ENCODE measurements around the gene HMGN3. TPM values are rescaled to one million over a fixed set of nuclear protein-coding genes. Genes with fewer than 3 reads are reported as not detected.

HMGN3 gene
- total and polyA plus RNA-seq, 2 of the 13 experiments (the other 11 are each of a cell fraction or from before 2014, with no cell fraction given), result 67.9 to 145 TPM

DNA sequence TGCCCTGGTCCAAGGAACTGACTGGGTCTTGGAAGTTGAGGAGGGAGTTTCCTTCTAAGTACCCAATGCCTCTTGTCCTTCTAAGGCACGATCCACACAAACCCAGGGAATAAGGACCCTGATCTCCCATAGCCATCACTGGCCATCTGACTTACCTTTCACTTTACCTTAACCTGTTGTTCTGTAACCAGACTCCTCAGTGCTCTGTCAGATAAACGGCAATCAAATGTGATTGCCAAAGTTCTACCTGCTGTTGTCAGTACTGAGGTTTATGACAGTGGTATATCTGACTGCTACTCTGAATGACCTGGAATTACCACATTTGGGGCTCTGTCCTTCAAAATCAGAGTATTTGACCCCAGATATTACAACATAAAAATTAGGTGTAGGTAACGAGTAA lies 49.8 kb downstream of the HMGN3 start (continued):
- no peak for TF ChIP-seq ZNF562 (CRISPR knock-in tag; IDR thresholded peaks at IDR 0.05; ENCODE audit: borderline replicate concordance)
- TF ChIP-seq ZNF34 (CRISPR knock-in tag; IDR thresholded peaks at IDR 0.05; ENCODE audit: borderline replicate concordance), result no peak

DNA sequence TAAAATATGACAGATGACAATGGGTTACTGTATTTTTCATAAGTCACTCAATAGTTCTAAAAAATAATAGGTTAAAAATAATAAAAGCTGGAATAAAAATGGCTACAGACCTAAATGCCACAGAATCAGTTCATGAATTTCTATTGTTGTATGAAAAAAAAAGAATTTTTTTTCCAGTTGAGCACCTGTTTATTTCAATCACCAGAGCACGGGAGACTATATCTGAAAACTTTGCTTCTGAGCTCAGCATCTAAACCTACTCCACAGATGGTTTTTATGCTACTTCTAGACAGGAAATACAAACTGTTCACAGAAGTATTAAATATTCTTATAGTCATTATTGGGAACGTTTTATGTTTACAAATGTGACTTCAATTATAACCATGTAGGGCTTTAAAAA lies 50.4 kb downstream of the HMGN3 start:
- intact Hi-C loops (cut with micrococcal nuclease; ENCODE audit: unreplicated experiment), result no loop called here
- BruUV-seq (replicated peaks), result no TSS peak

DNA sequence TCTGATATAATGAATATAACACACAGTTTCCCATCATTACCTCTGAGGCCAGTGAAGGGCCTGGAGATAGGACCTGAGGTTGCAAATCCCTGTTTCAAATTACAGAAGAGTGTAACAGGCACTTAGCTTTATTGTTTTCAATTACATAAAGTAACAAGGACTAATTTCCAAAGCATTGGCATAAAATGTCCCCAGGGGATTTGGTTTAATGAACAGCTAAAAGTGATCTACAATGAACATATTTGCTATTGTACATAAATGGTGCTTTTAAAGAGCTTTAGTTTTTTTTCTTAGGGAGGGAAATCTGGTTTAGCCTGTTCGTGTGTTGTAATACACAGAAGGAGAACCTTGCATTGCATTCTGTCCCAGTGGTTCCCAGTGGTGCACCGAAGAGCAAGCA lies 54.4 kb downstream of the HMGN3 start:
- no TSS peak for BruUV-seq (replicated peaks)
- ChIA-PET CTCF (ENCODE audit: low intra/inter-chr PET ratio, low total read pairs) (no interaction called here), POLR2A (no interaction called here)

More for the DNA sequence above, 50.4 kb downstream of the HMGN3 start:
- ChIA-PET POLR2A (no interaction called here), CTCF (ENCODE audit: low intra/inter-chr PET ratio, low total read pairs) (no interaction called here)
- ATAC-seq, result no peak
- H3K9ac ChIP-seq (ENCODE audit: insufficient read depth, low read depth, low read length), result no peak overlapping the region
- DNase-seq (ENCODE audit: low spot score), result no peak
- H3K79me2 ChIP-seq (ENCODE audit: insufficient read depth, low read length), result no peaks in the 10 kb centered on the region
- in situ Hi-C loops (cut with HindIII; ENCODE audit: extremely low pct_ligation_motif_present, low pct_unique_long_range_greater_than_20kb), result no loop called here
- no peak for FAIRE-seq
- no peaks in the 10 kb centered on the region for H4K20me1 ChIP-seq (ENCODE audit: insufficient read depth, low read length)
- peaks cover 0 to 2% of the 10 kb centered on the region in 2 experiments; a peak in 1 of 5 replicates for H3K27me3 ChIP-seq (ENCODE audit: control insufficient read depth in 1 of 2, insufficient read depth in 2 of 2, low read length in 2 of 2)
- H2AFZ ChIP-seq (ENCODE audit: low read length), result no peak overlapping the region
- peaks cover 20% of the 10 kb centered on the region for H3K4me1 ChIP-seq (ENCODE audit: insufficient read depth, low read length)
- H3K9me3 ChIP-seq (ENCODE audit: low read length), result no peaks in the 10 kb centered on the region
- no peak overlapping the region for H3K4me2 ChIP-seq (ENCODE audit: low read depth, low read length)
- no peak overlapping the region for H3K27ac ChIP-seq (ENCODE audit: extremely low read length, insufficient read depth, low read length)
- H3K4me3 ChIP-seq (replicated peaks in 1 of 3; ENCODE audit: insufficient read depth in 1 of 3, low read depth in 2 of 3, low read length in 3 of 3), result no peak overlapping the region
- no peaks in the 10 kb centered on the region for H3K36me3 ChIP-seq (replicated peaks in 1 of 2; ENCODE audit: control insufficient read depth in 1 of 2, insufficient read depth in 2 of 2, low read length in 2 of 2)
- WGBS (ENCODE audit: low lambda C conversion rate), result 19% methylated on average over 2 of the region's 2 CpGs
- TF ChIP-seq ZNF143 (CRISPR knock-in tag; IDR thresholded peaks at IDR 0.05) (no peak), ZNF263 (CRISPR knock-in tag; IDR thresholded peaks at IDR 0.05) (no peak), SP4 (CRISPR knock-in tag; IDR thresholded peaks at IDR 0.05) (no peak)

More for the DNA sequence above, 54.4 kb downstream of the HMGN3 start:
- WGBS (ENCODE audit: low lambda C conversion rate), result 43% methylated on average over 2 of the region's 2 CpGs
- FAIRE-seq, result no peak
- no peak overlapping the region for H3K4me3 ChIP-seq (replicated peaks in 1 of 3; ENCODE audit: insufficient read depth in 1 of 3, low read depth in 2 of 3, low read length in 3 of 3)
- H3K4me1 ChIP-seq (ENCODE audit: insufficient read depth, low read length), result no peaks in the 10 kb centered on the region
- no peaks in the 10 kb centered on the region for H3K9me3 ChIP-seq (ENCODE audit: low read length)
- no peak overlapping the region for H2AFZ ChIP-seq (ENCODE audit: low read length)
- in situ Hi-C loops (cut with HindIII; ENCODE audit: extremely low pct_ligation_motif_present, low pct_unique_long_range_greater_than_20kb) (no loop called here), intact Hi-C loops (cut with micrococcal nuclease; ENCODE audit: unreplicated experiment) (no loop called here)
- no peak for DNase-seq (ENCODE audit: low spot score)
- H3K36me3 ChIP-seq (replicated peaks in 1 of 2; ENCODE audit: control insufficient read depth in 1 of 2, insufficient read depth in 2 of 2, low read length in 2 of 2), result no peaks in the 10 kb centered on the region
- no peak for ATAC-seq
- TF ChIP-seq, protein P1, sequence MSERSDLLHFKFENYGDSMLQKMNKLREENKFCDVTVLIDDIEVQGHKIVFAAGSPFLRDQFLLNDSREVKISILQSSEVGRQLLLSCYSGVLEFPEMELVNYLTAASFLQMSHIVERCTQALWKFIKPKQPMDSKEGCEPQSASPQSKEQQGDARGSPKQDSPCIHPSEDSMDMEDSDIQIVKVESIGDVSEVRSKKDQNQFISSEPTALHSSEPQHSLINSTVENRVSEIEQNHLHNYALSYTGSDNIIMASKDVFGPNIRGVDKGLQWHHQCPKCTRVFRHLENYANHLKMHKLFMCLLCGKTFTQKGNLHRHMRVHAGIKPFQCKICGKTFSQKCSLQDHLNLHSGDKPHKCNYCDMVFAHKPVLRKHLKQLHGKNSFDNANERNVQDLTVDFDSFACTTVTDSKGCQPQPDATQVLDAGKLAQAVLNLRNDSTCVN (CRISPR knock-in tag; IDR thresholded peaks at IDR 0.05; ENCODE audit: borderline replicate concordance), result no peak
- TF ChIP-seq ATM (IDR thresholded peaks at IDR 0.05; ENCODE audit: borderline replicate concordance) (no peak), KLF13 (CRISPR knock-in tag; IDR thresholded peaks at IDR 0.05) (no peak), ZNF709 (CRISPR knock-in tag; IDR thresholded peaks at IDR 0.05) (no peak)
- H3K27ac ChIP-seq (ENCODE audit: extremely low read length, insufficient read depth, low read length), result no peak overlapping the region
- no peak overlapping the region for H3K9ac ChIP-seq (ENCODE audit: insufficient read depth, low read depth, low read length)
- peaks cover 0 to 2% of the 10 kb centered on the region in 2 experiments; a peak in 1 of 5 replicates for H3K27me3 ChIP-seq (ENCODE audit: control insufficient read depth in 1 of 2, insufficient read depth in 2 of 2, low read length in 2 of 2)
- no peaks in the 10 kb centered on the region for H4K20me1 ChIP-seq (ENCODE audit: insufficient read depth, low read length)
- H3K79me2 ChIP-seq (ENCODE audit: insufficient read depth, low read length), result no peaks in the 10 kb centered on the region
- no peak overlapping the region for H3K4me2 ChIP-seq (ENCODE audit: low read depth, low read length)

All from HepG2 (cell line).